GM12878 (cell line): Measurements from ENCODE around the gene EFNB2. TPM values are rescaled to one million over a fixed set of nuclear protein-coding genes. Genes with fewer than 3 reads are reported as not detected.

ENCODE experiments used
- ATAC-seq: fragments of 200-7000 bp; cut with Tn5 transposase; 3 replicates; pipeline ENCODE4 v1.9.1; 2020; ENCODE audit warnings: mild to moderate bottlenecking, moderate library complexity
- BruUV-seq: library from RNA; stranded (reverse); fragments of 400-500 nt; replicated peaks from 2 replicates; lab custom pipeline; 2021; lab: Mats Ljungman, UMichigan
- CTCF ChIA-PET: fragments of 300-600 bp; sonication (Branson Sonifier 250); formaldehyde crosslinking; extraction: SDS; loops from one replicate; lab custom pipeline; 2021; ENCODE audit warnings: inconsistent platforms; lab: Yijun Ruan, JAX
- POLR2A ChIA-PET: fragments of 350-600 bp; formaldehyde crosslinking; extraction: SDS; loops from one replicate; lab custom pipeline; 2021; ENCODE audit warnings: inconsistent platforms; lab: Charles Lee
- RAD21 ChIA-PET: fragments of 300-600 bp; sonication (Branson Sonifier 250); formaldehyde crosslinking; loops from one replicate; lab custom pipeline; 2023; ENCODE audit warnings: antibody characterized with exemption; ENCODE audit not compliant: unreplicated experiment; lab: Charles Lee
- SMC1A ChIA-PET: fragments of 300-600 bp; sonication (Branson Sonifier 250); formaldehyde crosslinking; loops from one replicate; lab custom pipeline; 2023; ENCODE audit not compliant: unreplicated experiment, uncharacterized antibody; lab: Charles Lee
- DNase-seq: peaks from one replicate; pipeline ENCODE4 v3.0.0-alpha.2; 2011; ENCODE audit warnings: low read depth, low spot score
- FAIRE-seq: peaks from 3 replicates; lab custom pipeline; 2011; peaks lifted over from hg19 to GRCh38; lab: Jason Lieb, UNC
- H2AFZ ChIP-seq: 2 replicates; pipeline ENCODE4 v1.6.0; 2011; ENCODE audit warnings: low read depth, low read length, control low read depth; ENCODE audit not compliant: control insufficient read depth
- H3K27ac ChIP-seq: 2 replicates; pipeline ENCODE4 v1.5.1; 2011; ENCODE audit warnings: control low read depth; ENCODE audit not compliant: control insufficient read depth, insufficient read depth
- H3K27me3 ChIP-seq, 2 experiments: replicated peaks in 1 of 2; 2 replicates each; pipeline versions ENCODE4 v1.6.0 to v1.6.1; 2011; ENCODE audit warnings: low read length in 1 of 2; ENCODE audit not compliant: control insufficient read depth in 2 of 2, insufficient read depth in 2 of 2
- H3K36me3 ChIP-seq, 2 experiments: 2 replicates each; pipeline ENCODE4 v1.5.1; 2011; ENCODE audit warnings: low read length in 1 of 2; ENCODE audit not compliant: control insufficient read depth in 2 of 2, insufficient read depth in 2 of 2
- H3K4me1 ChIP-seq: 2 replicates; pipeline ENCODE4 v1.6.1; 2011; ENCODE audit warnings: mild to moderate bottlenecking, low read length, moderate library complexity, mixed read lengths; ENCODE audit not compliant: control insufficient read depth, insufficient read depth
- H3K4me2 ChIP-seq: 2 replicates; pipeline ENCODE4 v1.6.0; 2011; ENCODE audit warnings: control low read depth; ENCODE audit not compliant: control insufficient read depth, insufficient read depth
- H3K4me3 ChIP-seq: fragments of 200-600 bp; sonication (generic); 2 replicates; pipeline ENCODE4 v1.5.1; 2016
- H3K79me2 ChIP-seq: 2 replicates; pipeline ENCODE4 v1.6.0; 2011; ENCODE audit warnings: low read length; ENCODE audit not compliant: control insufficient read depth, insufficient read depth
- H3K9ac ChIP-seq: 2 replicates; pipeline ENCODE4 v1.8.0; 2011; ENCODE audit warnings: low read length, control low read depth, mixed read lengths; ENCODE audit not compliant: control insufficient read depth, insufficient read depth
- H3K9me3 ChIP-seq: replicated peaks from 3 replicates; pipeline ENCODE4 v1.5.1; 2011; ENCODE audit warnings: mild to moderate bottlenecking, low read length; ENCODE audit not compliant: control insufficient read depth, insufficient read depth
- H4K20me1 ChIP-seq: 2 replicates; pipeline ENCODE4 v1.6.0; 2011; ENCODE audit not compliant: control insufficient read depth, insufficient read depth
- CEBPB ChIP-seq, 2 experiments: fragments of 150-350 bp in 1 of 2; IDR thresholded peaks; 2 replicates each; pipeline ENCODE4 v1.6.1; 2012 to 2014; ENCODE audit warnings: low read depth in 2 of 2, low read length in 2 of 2, borderline replicate concordance in 1 of 2, inconsistent platforms in 1 of 2
- FOXK2 ChIP-seq: fragments of 450-650 bp; IDR thresholded peaks from 2 replicates; pipeline ENCODE4 v1.6.1; 2017; ENCODE audit warnings: mild to moderate bottlenecking, moderate library complexity
- FOXM1 ChIP-seq: IDR thresholded peaks from 2 replicates; pipeline ENCODE4 v1.6.1; 2012; ENCODE audit warnings: low read depth, mild to moderate bottlenecking, inconsistent platforms, low read length, moderate library complexity
- GATAD2B ChIP-seq: fragments of 450-650 bp; conservative IDR thresholded peaks from 2 replicates; pipeline ENCODE4 v1.6.1; 2017; ENCODE audit warnings: low read depth, mild to moderate bottlenecking, moderate library complexity
- MTA2 ChIP-seq: fragments of 450-650 bp; IDR thresholded peaks from 2 replicates; pipeline ENCODE4 v1.6.1; 2016; ENCODE audit warnings: low read depth, mild to moderate bottlenecking, moderate library complexity
- MYC ChIP-seq: IDR thresholded peaks from 2 replicates; pipeline ENCODE4 v1.6.1; 2011; ENCODE audit warnings: mild to moderate bottlenecking, low read length, moderate library complexity, inconsistent platforms; ENCODE audit not compliant: insufficient read depth, insufficient replicate concordance, insufficient read length, severe bottlenecking
- NFYB ChIP-seq: IDR thresholded peaks from 2 replicates; pipeline ENCODE4 v1.6.1; 2011; ENCODE audit warnings: low read depth, mild to moderate bottlenecking, low read length, improper control_type of control experiment, moderate library complexity; ENCODE audit not compliant: insufficient read depth
- NR2F1 ChIP-seq: fragments of 450-650 bp; conservative IDR thresholded peaks from 2 replicates; pipeline ENCODE4 v1.6.1; 2017; ENCODE audit warnings: mild to moderate bottlenecking
- NRF1 ChIP-seq: conservative IDR thresholded peaks from 2 replicates; pipeline ENCODE4 v1.6.1; 2011; ENCODE audit warnings: mild to moderate bottlenecking, low read depth, low read length, improper control_type of control experiment
- PAX5 ChIP-seq: IDR thresholded peaks from 2 replicates; pipeline ENCODE4 v1.6.1; 2011; ENCODE audit warnings: low read depth, low read length, borderline replicate concordance
- POLR2AphosphoS5 ChIP-seq: IDR thresholded peaks from 2 replicates; pipeline ENCODE4 v1.6.1; 2011; ENCODE audit warnings: mild to moderate bottlenecking, low read length, inconsistent platforms
- SMAD1 ChIP-seq: fragments of 450-650 bp; IDR thresholded peaks from 2 replicates; pipeline ENCODE4 v1.6.1; 2018; ENCODE audit warnings: mild to moderate bottlenecking, low read depth; ENCODE audit not compliant: partially characterized antibody
- SREBF1 ChIP-seq: IDR thresholded peaks from 2 replicates; pipeline ENCODE4 v1.6.1; 2012; ENCODE audit warnings: mild to moderate bottlenecking, low read length
- SREBF2 ChIP-seq: IDR thresholded peaks from 2 replicates; pipeline ENCODE4 v1.6.1; 2012; ENCODE audit warnings: mild to moderate bottlenecking, low read length
- STAT1 ChIP-seq: fragments of 450-650 bp; conservative IDR thresholded peaks from 2 replicates; pipeline ENCODE4 v1.6.1; 2014; ENCODE audit warnings: antibody characterized with exemption, mild to moderate bottlenecking
- WGBS: methylation state at CpG from one replicate; pipeline ENCODE4 v1.1.6; 2016; ENCODE audit warnings: low lambda C conversion rate; ENCODE audit not compliant: insufficient replicate concordance, insufficient coverage; ENCODE audit errors: missing lambda C conversion rate; 5-methylcytosine and 5-hydroxymethylcytosine counted together
- in situ Hi-C: fragments of 300-500 bp; cut with MboI; formaldehyde crosslinking; loops from 9 replicates; pipeline ENCODE4 v1.14.3; 2018; ENCODE audit warnings: mixed read lengths
- intact Hi-C: fragments of 100-400 bp; cut with micrococcal nuclease; formaldehyde crosslinking; loops from one replicate; pipeline ENCODE4 v1.14.2; 2022; ENCODE audit not compliant: unreplicated experiment
- polyA plus RNA-seq, 11 experiments: library from polyadenylated mRNA; depleted of rRNA in 4 of 11; unstranded in 6 of 11; stranded (reverse) in 5 of 11; fragments of >200 nt; fragmentation: Nextera tagmentation in 4 of 11; fragmentation: Illumina TruSeq in 1 of 11; extraction: Ambion mirVana in 4 of 11; extraction: Trizol in 1 of 11; gene quantifications; 1 replicate in 1 of 11; 2 replicates in 10 of 11; pipeline versions ENCODE4 v1.2.1 to v1.2.3, GENCODE V29; 2011 to 2016; ENCODE audit warnings: inconsistent platforms in 2 of 11, missing spikeins in 2 of 11, low read depth in 1 of 11
- total RNA-seq, 4 experiments: library from RNA; depleted of rRNA in 3 of 4; stranded (reverse); fragments of >200 nt in 3 of 4; fragmentation: Illumina TruSeq in 1 of 4; extraction: Trizol in 1 of 4; gene quantifications; 2 replicates each; pipeline versions ENCODE4 v1.2.1 to v1.2.3, GENCODE V29; 2013 to 2021
- TF ChIP-seq, protein P1 (sequence below): fragments of 450-650 bp; formaldehyde crosslinking; IDR thresholded peaks from 2 replicates; pipeline ENCODE4 v1.4.0; 2022; ENCODE audit warnings: mild to moderate bottlenecking, moderate library complexity
- TF ChIP-seq, protein P2 (sequence below): fragments of 450-650 bp; IDR thresholded peaks from 2 replicates; pipeline ENCODE4 v1.6.1; 2017; ENCODE audit warnings: borderline replicate concordance

EFNB2 gene
- total and polyA plus RNA-seq, 10 of the 15 experiments (the other 5 are each of a cell fraction or from before 2014, with no cell fraction given): 0.12 to 1.5 (median 0.31) TPM; not detected in 1

DNA sequence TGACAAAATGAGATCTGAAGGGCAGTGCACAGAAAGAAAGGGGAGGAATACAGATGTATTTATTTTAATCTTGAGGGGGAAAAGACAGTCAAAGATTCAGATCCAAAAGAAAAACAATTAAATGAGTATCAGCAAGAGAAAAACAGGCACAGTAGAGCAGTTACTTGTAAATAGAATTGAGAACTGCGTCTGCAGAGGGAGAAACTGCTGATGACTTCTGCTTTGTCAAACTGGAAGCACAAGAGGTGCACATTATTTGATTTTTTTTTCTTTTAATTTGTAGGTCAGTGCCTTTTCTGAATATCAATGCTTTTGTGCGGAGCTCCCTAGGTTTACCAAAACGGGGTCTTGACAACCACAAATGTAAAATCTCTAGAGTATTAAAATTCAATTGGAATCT lies 37.3 kb downstream of the EFNB2 start (continued):
- TF ChIP-seq, protein P1, sequence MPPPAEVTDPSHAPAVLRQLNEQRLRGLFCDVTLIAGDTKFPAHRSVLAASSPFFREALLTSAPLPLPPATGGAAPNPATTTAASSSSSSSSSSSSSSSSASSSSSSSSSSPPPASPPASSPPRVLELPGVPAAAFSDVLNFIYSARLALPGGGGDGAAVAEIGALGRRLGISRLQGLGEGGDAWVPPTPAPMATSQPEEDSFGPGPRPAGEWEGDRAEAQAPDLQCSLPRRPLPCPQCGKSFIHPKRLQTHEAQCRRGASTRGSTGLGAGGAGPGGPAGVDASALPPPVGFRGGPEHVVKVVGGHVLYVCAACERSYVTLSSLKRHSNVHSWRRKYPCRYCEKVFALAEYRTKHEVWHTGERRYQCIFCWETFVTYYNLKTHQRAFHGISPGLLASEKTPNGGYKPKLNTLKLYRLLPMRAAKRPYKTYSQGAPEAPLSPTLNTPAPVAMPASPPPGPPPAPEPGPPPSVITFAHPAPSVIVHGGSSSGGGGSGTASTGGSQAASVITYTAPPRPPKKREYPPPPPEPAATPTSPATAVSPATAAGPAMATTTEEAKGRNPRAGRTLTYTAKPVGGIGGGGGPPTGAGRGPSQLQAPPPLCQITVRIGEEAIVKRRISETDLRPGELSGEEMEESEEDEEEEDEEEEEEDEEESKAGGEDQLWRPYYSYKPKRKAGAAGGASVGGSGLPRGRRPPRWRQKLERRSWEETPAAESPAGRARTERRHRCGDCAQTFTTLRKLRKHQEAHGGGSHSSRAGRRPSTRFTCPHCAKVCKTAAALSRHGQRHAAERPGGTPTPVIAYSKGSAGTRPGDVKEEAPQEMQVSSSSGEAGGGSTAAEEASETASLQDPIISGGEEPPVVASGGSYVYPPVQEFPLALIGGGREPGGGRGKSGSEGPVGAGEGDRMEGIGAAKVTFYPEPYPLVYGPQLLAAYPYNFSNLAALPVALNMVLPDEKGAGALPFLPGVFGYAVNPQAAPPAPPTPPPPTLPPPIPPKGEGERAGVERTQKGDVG (CRISPR knock-in tag): no peak
- TF ChIP-seq, all 136 proteins: peak for 0

DNA sequence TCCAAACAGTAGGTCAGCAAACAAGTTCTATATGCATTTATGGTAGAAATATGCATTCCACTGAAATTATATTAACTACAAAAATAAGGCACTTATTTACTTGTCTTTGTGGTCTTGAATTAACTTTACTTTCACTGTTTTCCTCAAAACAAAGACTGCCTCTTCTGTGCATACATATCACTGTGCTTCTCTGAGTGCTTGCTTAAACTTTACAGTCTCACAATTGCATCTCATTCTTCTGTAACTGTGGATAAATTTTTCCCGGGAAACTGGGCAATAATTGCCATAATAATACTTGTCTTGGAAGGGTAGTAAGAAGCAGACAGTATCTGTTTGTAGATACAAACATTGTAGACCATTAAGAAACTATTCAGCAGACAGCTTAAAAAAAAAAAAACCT lies 38.4 kb downstream of the EFNB2 start:
- TF ChIP-seq STAT1 (no peak), MTA2 (no peak), POLR2AphosphoS5 (no peak), SMAD1 (no peak), CEBPB (IDR thresholded peaks at IDR 0.05; ENCODE audit: borderline replicate concordance in 1 of 2, low read depth in 2 of 2, low read length in 2 of 2) (no peak), NR2F1 (no peak), FOXK2 (no peak), NRF1 (no peak), SREBF1 (no peak), SREBF2 (no peak), FOXM1 (no peak), GATAD2B (no peak), PAX5 (no peak), MYC (no peak), NFYB (no peak)
- TF ChIP-seq, protein P2, sequence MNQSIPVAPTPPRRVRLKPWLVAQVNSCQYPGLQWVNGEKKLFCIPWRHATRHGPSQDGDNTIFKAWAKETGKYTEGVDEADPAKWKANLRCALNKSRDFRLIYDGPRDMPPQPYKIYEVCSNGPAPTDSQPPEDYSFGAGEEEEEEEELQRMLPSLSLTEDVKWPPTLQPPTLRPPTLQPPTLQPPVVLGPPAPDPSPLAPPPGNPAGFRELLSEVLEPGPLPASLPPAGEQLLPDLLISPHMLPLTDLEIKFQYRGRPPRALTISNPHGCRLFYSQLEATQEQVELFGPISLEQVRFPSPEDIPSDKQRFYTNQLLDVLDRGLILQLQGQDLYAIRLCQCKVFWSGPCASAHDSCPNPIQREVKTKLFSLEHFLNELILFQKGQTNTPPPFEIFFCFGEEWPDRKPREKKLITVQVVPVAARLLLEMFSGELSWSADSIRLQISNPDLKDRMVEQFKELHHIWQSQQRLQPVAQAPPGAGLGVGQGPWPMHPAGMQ: no peak
- no peak overlapping the region for H3K4me2 ChIP-seq
- no peak overlapping the region for H3K4me3 ChIP-seq
- H4K20me1 ChIP-seq: no peaks in the 10 kb centered on the region
- H3K4me1 ChIP-seq: peaks cover 6% of the 10 kb centered on the region
- RAD21 ChIA-PET: no interaction called here
- FAIRE-seq (no peak), DNase-seq (no peak), ATAC-seq (no peak)
- no peak overlapping the region for H2AFZ ChIP-seq
- H3K79me2 ChIP-seq: no peaks in the 10 kb centered on the region
- POLR2A ChIA-PET: no interaction called here
- SMC1A ChIA-PET: interaction anchor here (0.7 to 1.3 kb wide), 2 partner anchors 11 to 1211 kb away, joined by 3 to 4 read pairs; no protein-coding TSS in a partner anchor
- intact Hi-C loops: no loop called here
- H3K27ac ChIP-seq: no peak overlapping the region
- H3K27me3 ChIP-seq: no peaks in the 10 kb centered on the region
- in situ Hi-C loops: no loop called here
- WGBS: 7% methylated on average over 1 of the region's 1 CpG
- H3K9ac ChIP-seq: no peak overlapping the region
- peaks cover 2% of the 10 kb centered on the region; the same call in 1 of the 3 replicates for H3K9me3 ChIP-seq
- H3K36me3 ChIP-seq: no peaks in the 10 kb centered on the region
- no TSS peak for BruUV-seq
- CTCF ChIA-PET: interaction anchor here (0.6 kb wide), 1 partner anchor 170 kb away, joined by 3 read pairs; no protein-coding TSS in a partner anchor
